Liver (tissue), 9 donors: ENCODE measurements around the gene SNX9. TPM values are rescaled to one million over a fixed set of nuclear protein-coding genes. Genes with fewer than 3 reads are reported as not detected.
"Not testable (repeated sequence)": the region's sequence is repeated elsewhere in the genome, so short reads cannot be mapped to it uniquely, and the experiment has no call there.

Source experiments
- DNase-seq: peaks from one replicate; pipeline ENCODE4 v3.0.0-alpha.2; 2017; ENCODE audit warnings: low spot score
- H3K27ac ChIP-seq, 2 donors: one replicate each; pipeline ENCODE4 v1.7.0; 2013; ENCODE audit warnings: inconsistent platforms in 2 of 2, low read length in 2 of 2, control low read depth in 1 of 2, low read depth in 1 of 2, mild to moderate bottlenecking in 1 of 2
- H3K27me3 ChIP-seq, 4 donors: one replicate each; pipeline versions ENCODE4 v1.6.1 to v1.7.0; 2013; ENCODE audit warnings: low read length in 3 of 4, inconsistent platforms in 1 of 4, mild to moderate bottlenecking in 1 of 4, moderate library complexity in 1 of 4; ENCODE audit not compliant: control insufficient read depth in 4 of 4, insufficient read depth in 4 of 4
- H3K36me3 ChIP-seq, 4 donors: one replicate each; pipeline versions ENCODE4 v1.6.1 to v1.7.0; 2013; ENCODE audit warnings: low read length in 3 of 4, mild to moderate bottlenecking in 3 of 4, low read depth in 1 of 4, moderate library complexity in 1 of 4; ENCODE audit not compliant: control insufficient read depth in 4 of 4, insufficient read depth in 3 of 4
- H3K4me1 ChIP-seq, 4 donors: one replicate each; pipeline versions ENCODE4 v1.6.1 to v1.7.0; 2013; ENCODE audit warnings: low read length in 3 of 4, mild to moderate bottlenecking in 3 of 4, moderate library complexity in 1 of 4; ENCODE audit not compliant: control insufficient read depth in 4 of 4, insufficient read depth in 4 of 4
- H3K4me3 ChIP-seq, 3 donors: one replicate each; pipeline versions ENCODE4 v1.6.1 to v1.7.0; 2013; ENCODE audit warnings: low read length in 3 of 3, control low read depth in 1 of 3, low read depth in 1 of 3, mild to moderate bottlenecking in 1 of 3
- H3K9ac ChIP-seq, 2 donors: one replicate each; pipeline ENCODE4 v1.7.0; 2013; ENCODE audit warnings: low read length in 2 of 2, mild to moderate bottlenecking in 2 of 2, moderate library complexity in 2 of 2, control low read depth in 1 of 2, low read depth in 1 of 2
- H3K9me3 ChIP-seq, 4 donors: one replicate each; pipeline versions ENCODE4 v1.6.1 to v1.7.0; 2013; ENCODE audit warnings: low read length in 3 of 4; ENCODE audit not compliant: control insufficient read depth in 4 of 4
- FOXA2 ChIP-seq: IDR thresholded peaks from 2 replicates; pipeline ENCODE4 v1.6.1; 2016; ENCODE audit warnings: antibody characterized with exemption
- GABPA ChIP-seq, 2 donors: IDR thresholded peaks in 1 of 2; conservative IDR thresholded peaks in 1 of 2; 2 replicates each; pipeline ENCODE4 v1.6.1; 2016; ENCODE audit warnings: antibody characterized with exemption in 2 of 2, mild to moderate bottlenecking in 1 of 2, moderate library complexity in 1 of 2
- HNF4G ChIP-seq: IDR thresholded peaks from 2 replicates; pipeline ENCODE4 v1.6.1; 2016; ENCODE audit warnings: antibody characterized with exemption
- JUND ChIP-seq, 2 donors: IDR thresholded peaks; 2 replicates each; pipeline ENCODE4 v1.6.1; 2016; ENCODE audit warnings: antibody characterized with exemption in 2 of 2
- NR2F2 ChIP-seq: IDR thresholded peaks from 2 replicates; pipeline ENCODE4 v1.6.1; 2016; ENCODE audit warnings: antibody characterized with exemption
- RAD21 ChIP-seq, 2 donors: IDR thresholded peaks; 2 replicates each; pipeline ENCODE4 v1.6.1; 2016; ENCODE audit warnings: antibody characterized with exemption in 2 of 2, mild to moderate bottlenecking in 2 of 2
- RXRA ChIP-seq, 2 donors: IDR thresholded peaks; 2 replicates each; pipeline ENCODE4 v1.6.1; 2017 to 2018; ENCODE audit warnings: antibody characterized with exemption in 2 of 2, mild to moderate bottlenecking in 1 of 2
- SP1 ChIP-seq: IDR thresholded peaks from 2 replicates; pipeline ENCODE4 v1.6.1; 2018; ENCODE audit warnings: antibody characterized with exemption, mild to moderate bottlenecking
- TAF1 ChIP-seq: conservative IDR thresholded peaks from 2 replicates; pipeline ENCODE4 v1.6.1; 2016; ENCODE audit warnings: antibody characterized with exemption, mild to moderate bottlenecking
- WGBS: extraction: QIAGEN DNeasy Blood & Tissue Kit; methylation state at CpG from one replicate; pipeline ENCODE4 v1.1.7; 2013; 5-methylcytosine and 5-hydroxymethylcytosine counted together
- polyA plus RNA-seq, 2 donors: library from polyadenylated mRNA; stranded (reverse) in 1 of 2; unstranded in 1 of 2; fragments of 200-250 nt in 1 of 2; fragments of >200 nt in 1 of 2; fragmentation: Nextera tagmentation in 1 of 2; extraction: Ambion mirVana in 1 of 2; gene quantifications; one replicate each; pipeline versions ENCODE4 v1.2.1 to v1.2.3, GENCODE V29; 2013 to 2015
- total RNA-seq, 2 donors: library from RNA; depleted of rRNA; stranded (reverse); fragments of >200 nt; gene quantifications; one replicate each; pipeline ENCODE4 v1.2.3, GENCODE V29; 2014
- TF ChIP-seq, protein P1 (sequence below): IDR thresholded peaks from 2 replicates; pipeline ENCODE4 v1.6.1; 2016; ENCODE audit warnings: antibody characterized with exemption
- TF ChIP-seq, protein P2 (sequence below): IDR thresholded peaks from 2 replicates; pipeline ENCODE4 v1.6.1; 2016; ENCODE audit warnings: antibody characterized with exemption
- TF ChIP-seq, protein P3 (sequence below): fragments of 150-350 bp; IDR thresholded peaks from 2 replicates; pipeline ENCODE4 v1.5.1; 2017; ENCODE audit warnings: improper control_type of control experiment, low read depth, low read length; ENCODE audit not compliant: missing input control
- donor health status: healthy.
- donor health status: healthy.
- donor health status: healthy.
- donor health status: healthy.
- donor health status: healthy.

Gene SNX9
- total and polyA plus RNA-seq, 4 donors: 16.4 to 31.0 (median 22.3) TPM

DNA sequence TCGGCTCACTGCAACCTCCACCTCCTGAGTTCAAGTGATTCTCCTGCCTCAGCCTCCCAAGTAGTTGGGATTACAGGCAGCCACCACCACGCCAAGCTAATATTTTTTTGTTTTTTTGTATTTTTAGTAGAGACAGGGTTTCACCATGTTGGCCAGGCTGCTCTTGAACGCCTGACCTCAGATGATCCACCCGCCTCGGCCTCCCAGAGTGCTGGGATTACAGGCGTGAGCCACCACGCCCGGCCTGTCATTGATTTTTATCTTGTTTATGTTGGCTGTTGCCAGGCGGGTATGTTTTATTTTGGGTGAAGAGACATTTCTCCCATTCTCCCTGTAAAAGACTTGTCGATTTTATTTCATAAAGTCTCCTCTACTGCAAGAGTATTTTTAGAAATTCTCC, 32.8 kb downstream of the SNX9 start:
- H3K27me3 ChIP-seq, H3K9ac ChIP-seq, DNase-seq, H3K9me3 ChIP-seq, H3K4me3 ChIP-seq, H3K36me3 ChIP-seq, H3K27ac ChIP-seq: not testable (repeated sequence)
- WGBS: 46% methylated on average over 10 of the region's 10 CpGs
- TF ChIP-seq RXRA (IDR thresholded peaks at IDR 0.05): peak in 1 of 2 donors; percentile 27
- peaks cover 5 to 19% (median 10%) of the 10 kb centered on the region in 4 donors for H3K4me1 ChIP-seq

DNA sequence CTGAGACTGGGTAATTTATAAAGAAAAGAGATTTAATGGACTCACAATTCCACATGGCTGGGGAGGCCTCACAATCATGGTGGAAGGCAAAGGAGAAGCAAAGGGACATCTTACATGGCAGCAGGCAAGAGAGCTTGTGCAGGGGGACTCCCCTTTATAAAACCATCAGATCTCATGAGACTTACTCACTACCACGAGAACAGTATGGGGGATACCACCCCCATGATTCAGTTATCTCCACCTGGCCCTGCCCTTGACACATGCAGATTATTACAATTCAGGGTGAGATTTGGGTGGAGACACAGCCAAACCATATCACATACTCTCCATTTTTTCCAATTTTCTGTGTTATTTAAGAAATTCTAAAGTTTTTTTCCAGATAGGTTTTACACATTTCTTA, 35.6 kb downstream of the SNX9 start:
- peaks cover 8 to 27% (median 13%) of the 10 kb centered on the region in 4 donors for H3K4me1 ChIP-seq
- not testable (repeated sequence) for H3K27ac ChIP-seq, H3K4me3 ChIP-seq, DNase-seq, H3K27me3 ChIP-seq, H3K9ac ChIP-seq, H3K9me3 ChIP-seq, H3K36me3 ChIP-seq
- WGBS: 93% methylated on average over 1 of the region's 1 CpG

DNA sequence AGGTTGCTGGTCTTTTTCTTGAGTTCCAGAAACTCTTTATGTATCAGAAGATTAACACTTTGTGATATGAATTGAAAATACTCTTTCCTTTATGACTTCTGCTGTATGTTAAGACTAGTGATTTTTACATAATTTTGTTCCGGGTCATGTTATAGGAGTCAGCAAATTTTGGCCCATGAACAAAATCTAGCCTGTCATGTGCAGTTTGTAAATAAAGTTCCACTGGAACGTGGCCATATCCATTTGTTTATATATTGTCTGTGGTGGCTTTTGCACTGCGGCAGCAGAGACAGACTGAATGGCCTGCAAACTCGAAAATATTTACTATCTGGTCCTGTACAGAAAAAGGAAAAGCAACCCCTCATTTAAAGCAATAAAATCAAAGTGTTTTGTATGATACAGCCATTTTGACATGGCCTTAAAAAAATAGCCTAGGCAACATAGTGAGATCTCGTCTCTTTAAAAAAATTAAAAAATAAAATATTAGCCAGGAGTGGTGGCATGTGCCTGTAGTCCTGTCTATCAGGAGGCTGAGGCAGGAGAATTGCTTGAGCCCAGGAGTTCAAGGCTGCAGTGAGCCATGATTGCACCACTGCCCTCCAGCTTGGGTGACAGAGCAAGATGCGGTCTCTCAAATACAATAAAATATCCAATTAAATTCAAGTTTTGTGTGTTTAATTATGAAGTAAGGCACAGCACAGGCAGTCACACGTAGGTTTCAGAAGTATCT, 36.9 kb downstream of the SNX9 start:
- TF ChIP-seq HNF4G (no peak), SP1 (no peak), GABPA (IDR thresholded peaks at IDR 0.05 in 1 of 2, conservative IDR thresholded peaks at IDR 0.05 in 1 of 2) (peak in 1 of 2 donors; percentile 33), TAF1 (no peak), FOXA2 (peak; percentile 55)
- TF ChIP-seq, protein P1, sequence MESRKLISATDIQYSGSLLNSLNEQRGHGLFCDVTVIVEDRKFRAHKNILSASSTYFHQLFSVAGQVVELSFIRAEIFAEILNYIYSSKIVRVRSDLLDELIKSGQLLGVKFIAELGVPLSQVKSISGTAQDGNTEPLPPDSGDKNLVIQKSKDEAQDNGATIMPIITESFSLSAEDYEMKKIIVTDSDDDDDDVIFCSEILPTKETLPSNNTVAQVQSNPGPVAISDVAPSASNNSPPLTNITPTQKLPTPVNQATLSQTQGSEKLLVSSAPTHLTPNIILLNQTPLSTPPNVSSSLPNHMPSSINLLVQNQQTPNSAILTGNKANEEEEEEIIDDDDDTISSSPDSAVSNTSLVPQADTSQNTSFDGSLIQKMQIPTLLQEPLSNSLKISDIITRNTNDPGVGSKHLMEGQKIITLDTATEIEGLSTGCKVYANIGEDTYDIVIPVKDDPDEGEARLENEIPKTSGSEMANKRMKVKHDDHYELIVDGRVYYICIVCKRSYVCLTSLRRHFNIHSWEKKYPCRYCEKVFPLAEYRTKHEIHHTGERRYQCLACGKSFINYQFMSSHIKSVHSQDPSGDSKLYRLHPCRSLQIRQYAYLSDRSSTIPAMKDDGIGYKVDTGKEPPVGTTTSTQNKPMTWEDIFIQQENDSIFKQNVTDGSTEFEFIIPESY: no peak
- DNase-seq: no peak
- Histone ChIP-seq H3K9me3 (no peaks in the 10 kb centered on the region), H3K27ac (no peak overlapping the region), H3K9ac (no peak overlapping the region), H3K27me3 (no peaks in the 10 kb centered on the region), H3K4me3 (no peak overlapping the region), H3K36me3 (no peaks in the 10 kb centered on the region), H3K4me1 (peaks cover 8 to 27% (median 13%) of the 10 kb centered on the region in 4 donors)
- WGBS: 28% methylated on average over 7 of the region's 7 CpGs

DNA sequence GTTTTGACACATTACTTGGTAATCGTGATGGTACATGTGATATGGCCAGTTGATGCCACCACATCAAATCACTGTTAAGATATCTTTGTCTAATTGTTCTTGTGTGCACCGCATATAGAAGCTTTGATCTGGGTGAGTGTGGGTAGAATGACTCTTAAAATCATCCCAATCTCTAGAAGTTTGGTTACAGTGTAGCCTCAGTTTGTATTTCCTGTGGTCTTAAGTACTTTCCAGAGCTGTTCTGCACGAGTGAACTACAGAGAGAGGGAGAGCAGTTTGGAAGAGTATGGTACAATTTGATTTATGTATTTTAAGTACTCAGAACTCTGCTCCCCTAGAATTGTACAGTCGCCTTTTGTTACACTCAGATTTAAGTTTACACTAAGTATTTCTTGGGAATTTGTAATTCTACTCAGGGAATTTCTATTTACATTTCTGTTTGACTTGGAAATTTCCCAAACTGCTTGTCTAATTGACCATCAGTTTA, 37.5 kb downstream of the SNX9 start:
- Histone ChIP-seq H3K4me1 (peaks cover 8 to 27% (median 13%) of the 10 kb centered on the region in 4 donors), H3K9ac (no peak overlapping the region), H3K36me3 (no peaks in the 10 kb centered on the region), H3K9me3 (no peaks in the 10 kb centered on the region), H3K4me3 (no peak overlapping the region), H3K27me3 (no peaks in the 10 kb centered on the region), H3K27ac (no peak overlapping the region)
- no peak for DNase-seq
- 37% methylated on average over 4 of the region's 4 CpGs for WGBS
- TF ChIP-seq JUND (IDR thresholded peaks at IDR 0.05): no peak
- no peak for TF ChIP-seq TAF1
- no peak for TF ChIP-seq NR2F2
- TF ChIP-seq, protein P2, sequence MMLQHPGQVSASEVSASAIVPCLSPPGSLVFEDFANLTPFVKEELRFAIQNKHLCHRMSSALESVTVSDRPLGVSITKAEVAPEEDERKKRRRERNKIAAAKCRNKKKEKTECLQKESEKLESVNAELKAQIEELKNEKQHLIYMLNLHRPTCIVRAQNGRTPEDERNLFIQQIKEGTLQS: no peak
- TF ChIP-seq FOXA2: no peak
- TF ChIP-seq RAD21 (IDR thresholded peaks at IDR 0.05): no peak
- TF ChIP-seq, protein P1: no peak
- TF ChIP-seq HNF4G: no peak
- TF ChIP-seq RXRA (IDR thresholded peaks at IDR 0.05): no peak
- no peak for TF ChIP-seq GABPA (IDR thresholded peaks at IDR 0.05 in 1 of 2, conservative IDR thresholded peaks at IDR 0.05 in 1 of 2)
- TF ChIP-seq SP1: no peak
- TF ChIP-seq, protein P3, sequence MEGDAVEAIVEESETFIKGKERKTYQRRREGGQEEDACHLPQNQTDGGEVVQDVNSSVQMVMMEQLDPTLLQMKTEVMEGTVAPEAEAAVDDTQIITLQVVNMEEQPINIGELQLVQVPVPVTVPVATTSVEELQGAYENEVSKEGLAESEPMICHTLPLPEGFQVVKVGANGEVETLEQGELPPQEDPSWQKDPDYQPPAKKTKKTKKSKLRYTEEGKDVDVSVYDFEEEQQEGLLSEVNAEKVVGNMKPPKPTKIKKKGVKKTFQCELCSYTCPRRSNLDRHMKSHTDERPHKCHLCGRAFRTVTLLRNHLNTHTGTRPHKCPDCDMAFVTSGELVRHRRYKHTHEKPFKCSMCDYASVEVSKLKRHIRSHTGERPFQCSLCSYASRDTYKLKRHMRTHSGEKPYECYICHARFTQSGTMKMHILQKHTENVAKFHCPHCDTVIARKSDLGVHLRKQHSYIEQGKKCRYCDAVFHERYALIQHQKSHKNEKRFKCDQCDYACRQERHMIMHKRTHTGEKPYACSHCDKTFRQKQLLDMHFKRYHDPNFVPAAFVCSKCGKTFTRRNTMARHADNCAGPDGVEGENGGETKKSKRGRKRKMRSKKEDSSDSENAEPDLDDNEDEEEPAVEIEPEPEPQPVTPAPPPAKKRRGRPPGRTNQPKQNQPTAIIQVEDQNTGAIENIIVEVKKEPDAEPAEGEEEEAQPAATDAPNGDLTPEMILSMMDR: no peak
